K562 (cell line): ENCODE results near the gene MPC2. TPM values are rescaled to one million over a fixed set of nuclear protein-coding genes. Genes with fewer than 3 reads are reported as not detected.
A peak's percentile ranks its signal among the peaks of the same experiment; 100 is the strongest.
"Not testable (repeated sequence)": the region's sequence is repeated elsewhere in the genome, so short reads cannot be mapped to it uniquely, and the experiment has no call there.

ENCODE experiments used
- ATAC-seq: fragments of 200-7000 bp; cut with Tn5 transposase; 3 replicates; pipeline ENCODE4 v1.9.1; 2020; ENCODE audit warnings: moderate library complexity
- BruUV-seq: library from RNA; stranded (reverse); fragments of 400-500 nt; replicated peaks from 2 replicates; lab custom pipeline; 2021; lab: Mats Ljungman, UMichigan
- CTCF ChIA-PET: fragments of 300-600 bp; formaldehyde crosslinking; extraction: SDS; loops from one replicate; lab custom pipeline; 2021; ENCODE audit warnings: low intra/inter-chr PET ratio; lab: Yijun Ruan, JAX
- POLR2A ChIA-PET: fragments of 300-600, 350-650 bp; sonication (Branson Sonifier 250); formaldehyde crosslinking; extraction: SDS; loops from one replicate; lab custom pipeline; 2021; ENCODE audit warnings: antibody characterized with exemption, inconsistent platforms; lab: Yijun Ruan, JAX
- DNase-seq, 4 experiments: peaks; one replicate each; pipeline versions ENCODE4 v3.0.0 to v3.0.0-alpha.2; 2011 to 2018; ENCODE audit warnings: low spot score in 3 of 4, mixed read lengths in 3 of 4; ENCODE audit errors: extremely low read depth in 1 of 4
- FAIRE-seq: peaks from 2 replicates; lab custom pipeline; 2011; peaks lifted over from hg19 to GRCh38; lab: Jason Lieb, UNC
- H2AFZ ChIP-seq: 2 replicates; pipeline ENCODE4 v1.6.0; 2011; ENCODE audit warnings: low read depth, low read length, control low read depth, inconsistent platforms
- H3K27ac ChIP-seq: fragments of 200-600 bp; 3 replicates; pipeline ENCODE4 v1.8.0; 2011; ENCODE audit warnings: low read depth, mild to moderate bottlenecking, control low read depth, inconsistent platforms, low read length, moderate library complexity, mixed read lengths; ENCODE audit errors: extremely low read depth
- H3K27me3 ChIP-seq, 2 experiments: fragments of 300-600 bp in 1 of 2; 2 replicates in 1 of 2; 3 replicates in 1 of 2; pipeline versions ENCODE4 v1.6.0 to v1.8.0; 2011; ENCODE audit warnings: inconsistent platforms in 2 of 2, low read length in 2 of 2, mild to moderate bottlenecking in 1 of 2, mixed read lengths in 1 of 2, moderate library complexity in 1 of 2; ENCODE audit not compliant: control insufficient read depth in 2 of 2, insufficient read depth in 2 of 2
- H3K36me3 ChIP-seq: fragments of 300-600 bp; 3 replicates; pipeline ENCODE4 v1.8.0; 2011; ENCODE audit warnings: mild to moderate bottlenecking, low read length, inconsistent platforms; ENCODE audit not compliant: control insufficient read depth, insufficient read depth
- H3K4me1 ChIP-seq, 2 experiments: fragments of 200-600 bp in 1 of 2; replicated peaks in 1 of 2; 2 replicates in 1 of 2; 3 replicates in 1 of 2; pipeline versions ENCODE4 v1.5.1 to v1.8.0; 2011; ENCODE audit warnings: inconsistent platforms in 2 of 2, low read length in 2 of 2, mild to moderate bottlenecking in 1 of 2, mixed read lengths in 1 of 2, moderate library complexity in 1 of 2; ENCODE audit not compliant: control insufficient read depth in 2 of 2, insufficient read depth in 2 of 2
- H3K4me2 ChIP-seq: 2 replicates; pipeline ENCODE4 v1.6.1; 2011; ENCODE audit warnings: low read length, control low read depth, inconsistent platforms, mixed read lengths; ENCODE audit not compliant: insufficient read depth
- H3K4me3 ChIP-seq: fragments of 200-600 bp; sonication (generic), shearing (Covaris generic); 2 replicates; pipeline ENCODE4 v1.5.1; 2016; ENCODE audit warnings: control low read depth, inconsistent platforms
- H3K79me2 ChIP-seq: fragments of 200-600 bp; 3 replicates; pipeline ENCODE4 v1.8.0; 2011; ENCODE audit warnings: low read length, inconsistent platforms; ENCODE audit not compliant: control insufficient read depth, insufficient read depth
- H3K9ac ChIP-seq, 2 experiments: 2 replicates each; pipeline versions ENCODE4 v1.6.0 to v1.6.1; 2011; ENCODE audit warnings: low read depth in 2 of 2, low read length in 2 of 2, control low read depth in 1 of 2, inconsistent platforms in 1 of 2, mild to moderate bottlenecking in 1 of 2, mixed read lengths in 1 of 2; ENCODE audit not compliant: insufficient read depth in 1 of 2
- H3K9me1 ChIP-seq: one replicate; pipeline ENCODE4 v1.6.0; 2011; ENCODE audit warnings: inconsistent platforms, mild to moderate bottlenecking, low read length, moderate library complexity; ENCODE audit not compliant: control insufficient read depth, insufficient read depth
- H3K9me3 ChIP-seq: replicated peaks from 2 replicates; pipeline ENCODE4 v1.5.1; 2011; ENCODE audit warnings: low read depth, low read length, inconsistent platforms; ENCODE audit not compliant: control insufficient read depth, insufficient read depth
- H4K20me1 ChIP-seq: replicated peaks from 2 replicates; pipeline ENCODE4 v1.6.1; 2011; ENCODE audit warnings: low read length, inconsistent platforms, mixed read lengths; ENCODE audit not compliant: control insufficient read depth, insufficient read depth
- ATF7 ChIP-seq: fragments of 450-650 bp; IDR thresholded peaks from 2 replicates; pipeline ENCODE4 v1.7.1; 2014; ENCODE audit warnings: mild to moderate bottlenecking, moderate library complexity
- SPI1 ChIP-seq: IDR thresholded peaks from 2 replicates; pipeline ENCODE4 v1.6.1; 2011; ENCODE audit warnings: low read depth, low read length, control low read depth, borderline replicate concordance
- ZNF146 ChIP-seq: IDR thresholded peaks from one replicate; pipeline ENCODE4 v1.6.1; 2018; ENCODE audit warnings: missing compliant biosample characterization; ENCODE audit not compliant: unreplicated experiment
- WGBS: fragments of 100-300 bp; shearing (Covaris generic); methylation state at CpG from one replicate; pipeline ENCODE4 v1.1.6; 2016; ENCODE audit warnings: low coverage, mixed read lengths; ENCODE audit not compliant: insufficient coverage; ENCODE audit errors: missing lambda C conversion rate; 5-methylcytosine and 5-hydroxymethylcytosine counted together
- in situ Hi-C: fragments of 300-500 bp; cut with MboI; formaldehyde crosslinking; loops from 4 replicates; pipeline ENCODE4 v1.15.0; 2018; ENCODE audit warnings: inconsistent platforms, mixed read lengths
- intact Hi-C: fragments of 100-400 bp; cut with micrococcal nuclease; formaldehyde crosslinking; loops from 2 replicates; pipeline ENCODE4 v1.14.2; 2022
- polyA plus RNA-seq, 8 experiments: library from polyadenylated mRNA; depleted of rRNA in 4 of 8; stranded (reverse) in 5 of 8; unstranded in 3 of 8; fragments of >200 nt; fragmentation: Nextera tagmentation in 2 of 8; fragmentation: Illumina TruSeq in 1 of 8; extraction: Ambion mirVana in 2 of 8; extraction: Trizol in 1 of 8; gene quantifications; 2 replicates each; pipeline versions ENCODE4 v1.2.1 to v1.2.3, GENCODE V29; 2011 to 2014; ENCODE audit warnings: inconsistent platforms in 1 of 8, missing spikeins in 1 of 8
- total RNA-seq, 7 experiments: library from RNA; depleted of rRNA in 6 of 7; stranded (reverse); fragments of >200 nt in 6 of 7; fragmentation: Illumina TruSeq in 2 of 7; extraction: Trizol in 2 of 7; gene quantifications; 2 replicates each; pipeline versions ENCODE4 v1.2.1 to v1.2.3, GENCODE V29; 2011 to 2021; ENCODE audit warnings: low replicate concordance in 1 of 7

MPC2 gene
- total and polyA plus RNA-seq, 9 of the 15 experiments (the other 6 are each of a cell fraction or from before 2014, with no cell fraction given) = 70.7 to 179 (median 144) TPM

- peak; percentile 69 for TF ChIP-seq ZNF146 (CRISPR knock-in tag)
- BruUV-seq, DNase-seq, H3K4me1 ChIP-seq, H2AFZ ChIP-seq, H3K27ac ChIP-seq, H3K9ac ChIP-seq, ATAC-seq, in situ Hi-C loops, H3K36me3 ChIP-seq, FAIRE-seq, intact Hi-C loops, H3K27me3 ChIP-seq, H3K4me2 ChIP-seq, CTCF ChIA-PET, POLR2A ChIA-PET, H3K4me3 ChIP-seq, H3K9me3 ChIP-seq, H3K9me1 ChIP-seq, H4K20me1 ChIP-seq, H3K79me2 ChIP-seq: not testable (repeated sequence)
- 79% methylated on average over 1 of the region's 2 CpGs for WGBS
These were observed 49.7 kb downstream of the MPC2 start for GRCh38 chr1:167887187-167887586.

DNA sequence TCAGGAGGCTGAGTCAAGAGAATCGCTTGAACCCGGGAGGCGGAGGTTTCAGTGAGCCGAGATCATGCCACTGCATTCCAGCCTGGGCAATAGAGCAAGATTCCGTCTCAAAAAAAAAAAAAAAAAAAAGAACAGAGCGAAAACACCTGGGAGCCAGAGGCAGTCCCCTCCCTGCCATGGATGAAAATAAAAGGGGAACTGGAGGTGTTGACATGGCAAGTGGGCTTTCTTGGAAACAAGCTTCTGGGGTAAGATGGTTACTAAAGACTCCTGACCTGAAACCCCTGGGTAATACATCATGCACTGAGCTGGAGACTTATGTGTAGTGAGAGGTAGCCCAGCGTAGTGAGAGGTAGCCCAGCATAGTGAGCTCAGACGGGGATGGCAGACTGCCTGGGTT lies 54.5 kb downstream of the MPC2 start:
- no peak overlapping the region for H3K9ac ChIP-seq
- peaks cover 5 to 13% of the 10 kb centered on the region in 2 experiments; a peak in 4 of 5 replicates for H3K4me1 ChIP-seq
- no peak overlapping the region for H3K27ac ChIP-seq
- CTCF ChIA-PET = no interaction called here
- intact Hi-C loops = no loop called here
- POLR2A ChIA-PET = interaction anchor here (0.7 to 2.0 kb wide), 4 partner anchors 8 to 23 kb away, joined by 3 to 11 read pairs (median 3); no protein-coding TSS in a partner anchor
- no peaks in the 10 kb centered on the region for H4K20me1 ChIP-seq
- in situ Hi-C loops = no loop called here
- H2AFZ ChIP-seq = no peak overlapping the region
- BruUV-seq = no TSS peak
- no peak overlapping the region for H3K4me3 ChIP-seq
- no peak for ATAC-seq
- no peaks in the 10 kb centered on the region for H3K27me3 ChIP-seq
- H3K36me3 ChIP-seq = peaks cover 5% of the 10 kb centered on the region; the same call in 1 of the 3 replicates
- TF ChIP-seq SPI1 (peak; percentile 60; the same call in 1 of the 2 replicates), ATF7 (no peak)
- 94% methylated on average over 7 of the region's 8 CpGs for WGBS
- FAIRE-seq = no peak
- no peak for DNase-seq
- no peaks in the 10 kb centered on the region for H3K9me1 ChIP-seq
- H3K4me2 ChIP-seq = no peak overlapping the region
- no peaks in the 10 kb centered on the region for H3K9me3 ChIP-seq
- H3K79me2 ChIP-seq = 0 out of 3 replicates have a peak, but pooled peaks cover 3% of the 10 kb centered on the region
